ENCODE data around the gene ANKRD33B. TPM values are rescaled to one million over a fixed set of nuclear protein-coding genes. Genes with fewer than 3 reads are reported as not detected.

The ANKRD33B gene
- total RNA-seq, 1 experiment from 2014 or later: 10.9 TPM

DNA sequence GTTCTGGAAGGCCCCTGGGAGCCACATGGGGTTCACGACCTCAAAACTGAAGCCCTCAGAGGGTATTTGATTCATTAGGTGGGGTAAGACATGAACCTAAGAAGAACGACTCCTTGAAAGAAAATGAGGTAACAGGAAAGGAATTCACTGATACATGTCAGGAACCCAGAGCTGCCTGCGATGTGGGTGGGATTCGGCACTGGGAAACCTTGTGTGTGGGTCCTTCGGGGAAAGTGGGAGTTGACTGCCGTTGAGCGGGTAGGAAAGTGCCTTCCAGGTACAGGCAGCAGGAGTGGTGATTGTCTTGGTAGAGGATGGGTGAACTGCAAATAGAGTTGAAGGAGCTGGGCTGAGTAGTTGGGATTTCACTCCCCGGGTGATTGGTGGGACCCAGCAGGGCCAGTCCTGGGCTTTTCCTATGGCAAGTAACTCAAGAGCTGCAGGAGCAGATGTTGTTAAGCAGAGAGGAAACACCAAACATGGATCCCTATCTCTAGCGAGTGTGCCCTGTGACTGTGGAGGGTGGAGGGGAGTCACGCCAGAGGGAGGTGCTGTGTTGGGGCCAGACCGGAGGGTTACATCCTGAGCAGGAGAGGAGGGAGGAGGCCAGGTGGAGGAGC, 30.8 kb downstream of the ANKRD33B start:
- peaks cover 66% of the 10 kb centered on the region for H3K79me2 ChIP-seq (ENCODE audit: insufficient read depth, low read length)
- no peaks in the 10 kb centered on the region for H3K36me3 ChIP-seq (ENCODE audit: control insufficient read depth in 1 of 2, insufficient read depth in 2 of 2, low read length in 2 of 2)
- H3K27ac ChIP-seq (ENCODE audit: low read depth, low read length): peak overlapping the region; percentile 76
- TF ChIP-seq, protein P1, sequence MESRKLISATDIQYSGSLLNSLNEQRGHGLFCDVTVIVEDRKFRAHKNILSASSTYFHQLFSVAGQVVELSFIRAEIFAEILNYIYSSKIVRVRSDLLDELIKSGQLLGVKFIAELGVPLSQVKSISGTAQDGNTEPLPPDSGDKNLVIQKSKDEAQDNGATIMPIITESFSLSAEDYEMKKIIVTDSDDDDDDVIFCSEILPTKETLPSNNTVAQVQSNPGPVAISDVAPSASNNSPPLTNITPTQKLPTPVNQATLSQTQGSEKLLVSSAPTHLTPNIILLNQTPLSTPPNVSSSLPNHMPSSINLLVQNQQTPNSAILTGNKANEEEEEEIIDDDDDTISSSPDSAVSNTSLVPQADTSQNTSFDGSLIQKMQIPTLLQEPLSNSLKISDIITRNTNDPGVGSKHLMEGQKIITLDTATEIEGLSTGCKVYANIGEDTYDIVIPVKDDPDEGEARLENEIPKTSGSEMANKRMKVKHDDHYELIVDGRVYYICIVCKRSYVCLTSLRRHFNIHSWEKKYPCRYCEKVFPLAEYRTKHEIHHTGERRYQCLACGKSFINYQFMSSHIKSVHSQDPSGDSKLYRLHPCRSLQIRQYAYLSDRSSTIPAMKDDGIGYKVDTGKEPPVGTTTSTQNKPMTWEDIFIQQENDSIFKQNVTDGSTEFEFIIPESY (IDR thresholded peaks at IDR 0.05; ENCODE audit: extremely low read depth, insufficient replicate concordance, low read length): no peak
- TF ChIP-seq, protein P2, sequence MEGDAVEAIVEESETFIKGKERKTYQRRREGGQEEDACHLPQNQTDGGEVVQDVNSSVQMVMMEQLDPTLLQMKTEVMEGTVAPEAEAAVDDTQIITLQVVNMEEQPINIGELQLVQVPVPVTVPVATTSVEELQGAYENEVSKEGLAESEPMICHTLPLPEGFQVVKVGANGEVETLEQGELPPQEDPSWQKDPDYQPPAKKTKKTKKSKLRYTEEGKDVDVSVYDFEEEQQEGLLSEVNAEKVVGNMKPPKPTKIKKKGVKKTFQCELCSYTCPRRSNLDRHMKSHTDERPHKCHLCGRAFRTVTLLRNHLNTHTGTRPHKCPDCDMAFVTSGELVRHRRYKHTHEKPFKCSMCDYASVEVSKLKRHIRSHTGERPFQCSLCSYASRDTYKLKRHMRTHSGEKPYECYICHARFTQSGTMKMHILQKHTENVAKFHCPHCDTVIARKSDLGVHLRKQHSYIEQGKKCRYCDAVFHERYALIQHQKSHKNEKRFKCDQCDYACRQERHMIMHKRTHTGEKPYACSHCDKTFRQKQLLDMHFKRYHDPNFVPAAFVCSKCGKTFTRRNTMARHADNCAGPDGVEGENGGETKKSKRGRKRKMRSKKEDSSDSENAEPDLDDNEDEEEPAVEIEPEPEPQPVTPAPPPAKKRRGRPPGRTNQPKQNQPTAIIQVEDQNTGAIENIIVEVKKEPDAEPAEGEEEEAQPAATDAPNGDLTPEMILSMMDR (IDR thresholded peaks at IDR 0.05 in 2 of 3, conservative IDR thresholded peaks at IDR 0.05 in 1 of 3; ENCODE audit: borderline replicate concordance in 1 of 3, insufficient read depth in 1 of 3, low read depth in 2 of 3, low read length in 2 of 3): peak in 2 of 3 experiments; percentile 28 to 56; a peak in 4 of 6 replicates
- no peaks in the 10 kb centered on the region for H3K27me3 ChIP-seq (ENCODE audit: insufficient read depth, low read length)
- ATAC-seq: peak; percentile 73
- peaks cover 32 to 87% of the 10 kb centered on the region in 2 experiments for H3K4me1 ChIP-seq (ENCODE audit: control insufficient read depth in 1 of 2, insufficient read depth in 2 of 2, low read length in 2 of 2)
- no peaks in the 10 kb centered on the region for H3K9me2 ChIP-seq (ENCODE audit: insufficient read depth)
- no peak overlapping the region for H2AFZ ChIP-seq (ENCODE audit: low read depth, low read length, poor library complexity, severe bottlenecking)
- POLR2A ChIA-PET: no interaction called here
- no peak for DNase-seq (ENCODE audit: low read depth, low spot score)
- H3K9ac ChIP-seq (ENCODE audit: low read length): peak overlapping the region; percentile 60
- peak overlapping the region in 1 of 2 experiments; percentile 43; a peak in 2 of 4 replicates for H3K4me3 ChIP-seq (replicated peaks in 1 of 2; ENCODE audit: low read depth in 1 of 2, low read length in 2 of 2)
- intact Hi-C loops (cut with micrococcal nuclease): no loop called here
- no peaks in the 10 kb centered on the region for H3K9me3 ChIP-seq (ENCODE audit: control insufficient read depth in 1 of 2, insufficient read depth in 1 of 2, low read depth in 1 of 2, low read length in 2 of 2)
- CTCF ChIA-PET: interaction anchor here (0.6 to 1.0 kb wide), 2 partner anchors 10 to 23 kb away, joined by 3 read pairs; no protein-coding TSS in a partner anchor
- no peaks in the 10 kb centered on the region for H4K20me1 ChIP-seq (ENCODE audit: insufficient read depth)
- peak overlapping the region; percentile 80 for H3K4me2 ChIP-seq (ENCODE audit: low read length)
- no TSS peak for BruUV-seq (replicated peaks)
- RAD21 ChIA-PET (ENCODE audit: low non-redundant PET in 1 of 2, low total read pairs in 2 of 2, uncharacterized antibody in 2 of 2, unreplicated experiment in 2 of 2): no interaction called here

Data from HCT116 (cell line).